ENCODE results near the gene ATP6V0D1.
"Not testable (repeated sequence)": the region's sequence is repeated elsewhere in the genome, so short reads cannot be mapped to it uniquely, and the experiment has no call there.

The ATP6V0D1 gene

DNA sequence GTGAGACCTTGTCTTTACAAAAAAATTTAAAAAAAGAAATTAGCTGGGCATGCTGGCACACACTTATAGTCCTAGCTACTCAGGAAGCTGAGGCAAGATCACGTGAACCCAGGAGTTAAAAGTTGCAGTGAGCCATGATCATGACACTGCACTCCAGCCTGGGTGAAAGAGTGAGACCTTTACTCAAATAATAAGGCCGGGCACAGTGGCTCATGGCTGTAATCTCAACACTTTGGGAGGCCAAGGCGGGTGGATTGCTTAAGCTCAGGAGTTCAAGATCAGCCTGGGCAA lies 36.1 kb upstream of the ATP6V0D1 start:
- no peak for TF ChIP-seq GATA1 (IDR thresholded peaks at IDR 0.05; ENCODE audit: low read depth, low read length)
- no peak for TF ChIP-seq POLR2A (IDR thresholded peaks at IDR 0.05; ENCODE audit: low read length)

GRCh38 chr16:67516296-67517154 lies 35.6 kb upstream of the ATP6V0D1 start:
- no peak for DNase-seq
- TF ChIP-seq GATA1 (IDR thresholded peaks at IDR 0.05; ENCODE audit: low read depth, low read length) (no peak), POLR2A (IDR thresholded peaks at IDR 0.05; ENCODE audit: low read length) (no peak)

More for the DNA sequence above, 36.1 kb upstream of the ATP6V0D1 start:
- no peak for DNase-seq

DNA sequence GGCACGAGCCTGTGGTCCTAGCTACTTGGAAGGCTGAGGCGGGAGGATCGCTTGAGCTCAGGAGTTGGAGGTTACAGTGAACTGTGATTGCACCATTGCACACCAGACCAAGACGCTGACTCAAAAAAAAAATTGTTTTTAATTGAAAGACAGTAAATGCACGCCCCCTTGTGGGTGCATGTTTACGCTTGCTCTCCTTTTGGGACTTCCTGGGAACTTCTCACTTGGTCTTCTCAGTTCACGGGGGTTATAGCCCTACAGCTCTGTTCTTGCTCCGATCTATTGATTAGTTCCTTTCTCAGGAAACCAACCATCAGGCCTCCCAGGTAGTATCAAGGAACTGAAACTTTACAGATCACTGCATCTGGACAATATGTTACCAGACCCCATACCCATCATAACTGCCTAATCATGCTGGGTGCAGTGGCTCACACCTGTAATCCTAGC lies 33.4 kb upstream of the ATP6V0D1 start:
- no peak for TF ChIP-seq GATA1 (IDR thresholded peaks at IDR 0.05; ENCODE audit: low read depth, low read length)
- no peak for TF ChIP-seq POLR2A (IDR thresholded peaks at IDR 0.05; ENCODE audit: low read length)
- DNase-seq: peak; percentile 84 to 88

DNA sequence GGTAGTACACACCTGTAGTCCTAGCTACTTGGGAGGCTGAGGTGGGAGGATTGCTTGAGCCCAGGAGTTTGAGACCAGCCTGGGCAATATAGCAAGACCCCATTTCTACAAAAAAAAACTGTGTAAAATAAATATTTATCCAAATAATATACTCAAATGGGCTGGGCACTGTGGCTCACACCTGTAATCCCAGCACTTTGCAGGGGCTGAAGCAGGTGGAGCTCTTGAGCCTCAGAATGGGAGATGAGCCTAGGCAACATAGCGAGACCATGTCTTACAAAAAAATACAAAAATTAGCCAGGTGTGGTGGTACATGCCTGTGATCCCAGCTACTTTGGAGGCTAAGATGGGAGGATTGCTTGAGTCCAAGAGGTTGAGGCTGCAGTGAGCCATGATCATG lies 32.9 kb upstream of the ATP6V0D1 start:
- not testable (repeated sequence) for DNase-seq

- no peak for TF ChIP-seq GATA1 (IDR thresholded peaks at IDR 0.05; ENCODE audit: low read depth, low read length)
- TF ChIP-seq POLR2A (IDR thresholded peaks at IDR 0.05; ENCODE audit: low read length): no peak
- DNase-seq: no peak
Measured at GRCh38 chr16:67509016-67509415, 28.1 kb upstream of the ATP6V0D1 start.

DNA sequence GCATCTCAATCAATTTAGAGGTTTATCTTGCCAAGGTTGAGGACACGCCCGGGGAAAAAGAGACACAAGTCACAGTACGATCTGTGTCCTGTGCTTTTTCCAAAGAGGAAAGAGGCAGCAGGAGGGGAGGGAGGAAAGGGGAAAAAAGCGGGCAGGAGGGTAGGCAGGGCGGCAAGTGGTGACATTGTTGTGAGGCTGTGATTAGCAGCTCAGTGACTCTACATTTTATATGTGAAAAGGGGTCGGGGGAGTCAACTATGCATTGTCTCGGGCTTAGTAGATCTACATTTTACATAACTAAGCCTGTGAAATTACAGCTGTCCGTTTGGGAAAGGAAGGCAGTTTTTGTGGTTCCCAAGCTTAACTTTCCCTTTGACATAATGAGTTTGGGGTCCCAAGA lies 25.5 kb upstream of the ATP6V0D1 start:
- no peak for TF ChIP-seq GATA1 (IDR thresholded peaks at IDR 0.05; ENCODE audit: low read depth, low read length)
- no peak for TF ChIP-seq POLR2A (IDR thresholded peaks at IDR 0.05; ENCODE audit: low read length)

GRCh38 chr16:67504031-67505021 lies 23.4 kb upstream of the ATP6V0D1 start:
- DNase-seq: peak; percentile 51 to 55
- TF ChIP-seq POLR2A (IDR thresholded peaks at IDR 0.05; ENCODE audit: low read length) (no peak), GATA1 (IDR thresholded peaks at IDR 0.05; ENCODE audit: low read depth, low read length) (no peak)

More for the DNA sequence above, 25.5 kb upstream of the ATP6V0D1 start:
- no peak for DNase-seq

DNA sequence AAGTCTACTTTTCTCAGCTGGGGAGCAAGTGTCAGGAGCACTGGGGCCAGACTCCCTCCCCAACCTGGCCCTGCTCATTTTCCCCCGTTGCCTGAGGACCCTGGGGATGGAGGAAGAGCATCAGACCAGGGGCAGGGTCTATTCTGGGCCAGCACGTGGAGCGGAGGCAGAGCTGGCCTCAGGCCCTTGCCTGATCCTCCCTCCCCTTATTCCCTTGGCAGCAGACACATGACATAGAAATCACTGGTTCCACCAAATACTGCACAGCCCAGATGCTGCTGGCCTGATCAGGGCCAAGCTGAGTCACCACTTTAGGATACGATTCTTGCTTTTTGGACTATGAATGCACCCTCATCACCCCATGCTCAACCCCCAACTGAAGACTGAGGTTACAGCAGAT lies 18.1 kb upstream of the ATP6V0D1 start:
- no peak for TF ChIP-seq POLR2A (IDR thresholded peaks at IDR 0.05; ENCODE audit: low read length)
- no peak for TF ChIP-seq GATA1 (IDR thresholded peaks at IDR 0.05; ENCODE audit: low read depth, low read length)
- no peak for DNase-seq

- no peak for DNase-seq
Measured at GRCh38 chr16:67490335-67491096, 9.6 kb upstream of the ATP6V0D1 start.

DNA sequence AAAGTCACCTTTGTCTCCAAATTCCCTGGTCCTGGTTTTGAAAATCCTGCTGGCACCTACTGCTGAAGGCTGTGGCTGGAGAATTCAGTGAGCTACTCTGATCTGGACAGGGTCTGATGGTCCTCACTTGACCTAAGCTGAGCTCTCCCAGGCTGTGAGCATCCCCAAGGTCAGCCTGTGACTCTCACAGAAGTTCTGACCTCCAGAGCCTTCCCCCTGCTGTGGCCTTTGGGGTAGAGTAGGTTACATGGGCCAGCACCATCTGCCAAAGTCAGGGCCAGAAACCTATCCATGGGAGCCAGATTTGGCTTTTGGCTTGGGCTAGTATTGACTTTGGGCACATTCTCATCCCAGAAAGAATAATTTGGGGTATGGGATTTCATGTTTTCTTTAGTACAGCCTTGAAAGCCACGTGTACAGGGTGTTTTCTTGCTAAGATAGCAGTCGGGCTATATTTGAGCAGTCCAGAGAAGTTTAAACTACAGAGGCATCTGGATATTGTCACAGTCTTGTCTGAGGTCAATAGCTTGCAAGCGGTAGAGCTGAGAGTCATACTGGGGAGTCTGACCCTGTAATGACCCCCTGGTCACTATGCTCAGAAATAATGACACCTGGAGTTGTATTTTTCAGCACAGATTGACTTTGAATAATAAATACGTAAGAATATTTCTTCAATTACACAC lies 8.6 kb upstream of the ATP6V0D1 start:
- TF ChIP-seq POLR2A (IDR thresholded peaks at IDR 0.05; ENCODE audit: low read length) (no peak), GATA1 (IDR thresholded peaks at IDR 0.05; ENCODE audit: low read depth, low read length) (no peak)
- no peak for DNase-seq

More at GRCh38 chr16:67490335-67491096, 9.6 kb upstream of the ATP6V0D1 start:
- TF ChIP-seq GATA1 (IDR thresholded peaks at IDR 0.05; ENCODE audit: low read depth, low read length) (no peak), POLR2A (IDR thresholded peaks at IDR 0.05; ENCODE audit: low read length) (no peak)

DNA sequence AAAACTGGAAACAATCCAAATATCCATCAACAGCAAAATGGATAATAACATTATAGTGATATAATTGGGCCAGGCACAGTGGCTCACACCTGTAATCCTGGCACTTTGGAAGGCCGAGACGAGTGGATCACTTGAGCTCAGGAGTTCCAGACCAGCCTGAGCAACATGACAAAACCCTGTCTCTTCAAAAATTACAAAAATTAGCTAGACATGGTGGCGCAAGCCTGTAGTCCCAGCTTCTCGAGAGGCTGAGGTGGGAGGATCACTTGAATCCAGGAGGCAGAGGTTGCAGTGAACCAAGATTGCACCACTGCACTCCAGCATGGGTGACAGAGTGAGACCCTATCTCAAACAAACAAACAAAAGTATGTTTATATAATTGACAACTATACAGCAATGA lies 6.6 kb upstream of the ATP6V0D1 start:
- not testable (repeated sequence) for DNase-seq

- DNase-seq: no peak
Measured at GRCh38 chr16:67486805-67487204, 5.8 kb upstream of the ATP6V0D1 start.

More at GRCh38 chr16:67486805-67487204, 5.8 kb upstream of the ATP6V0D1 start:
- TF ChIP-seq GATA1 (IDR thresholded peaks at IDR 0.05; ENCODE audit: low read depth, low read length): no peak
- no peak for TF ChIP-seq POLR2A (IDR thresholded peaks at IDR 0.05; ENCODE audit: low read length)

Data from erythroblast (primary cell).